Measurements from ENCODE around the gene NT5C1A. TPM values are rescaled to one million over a fixed set of nuclear protein-coding genes. Genes with fewer than 3 reads are reported as not detected.

NT5C1A gene
- total RNA-seq, 4 donors from 2014 or later: 1.1 TPM; not detected in 3

DNA sequence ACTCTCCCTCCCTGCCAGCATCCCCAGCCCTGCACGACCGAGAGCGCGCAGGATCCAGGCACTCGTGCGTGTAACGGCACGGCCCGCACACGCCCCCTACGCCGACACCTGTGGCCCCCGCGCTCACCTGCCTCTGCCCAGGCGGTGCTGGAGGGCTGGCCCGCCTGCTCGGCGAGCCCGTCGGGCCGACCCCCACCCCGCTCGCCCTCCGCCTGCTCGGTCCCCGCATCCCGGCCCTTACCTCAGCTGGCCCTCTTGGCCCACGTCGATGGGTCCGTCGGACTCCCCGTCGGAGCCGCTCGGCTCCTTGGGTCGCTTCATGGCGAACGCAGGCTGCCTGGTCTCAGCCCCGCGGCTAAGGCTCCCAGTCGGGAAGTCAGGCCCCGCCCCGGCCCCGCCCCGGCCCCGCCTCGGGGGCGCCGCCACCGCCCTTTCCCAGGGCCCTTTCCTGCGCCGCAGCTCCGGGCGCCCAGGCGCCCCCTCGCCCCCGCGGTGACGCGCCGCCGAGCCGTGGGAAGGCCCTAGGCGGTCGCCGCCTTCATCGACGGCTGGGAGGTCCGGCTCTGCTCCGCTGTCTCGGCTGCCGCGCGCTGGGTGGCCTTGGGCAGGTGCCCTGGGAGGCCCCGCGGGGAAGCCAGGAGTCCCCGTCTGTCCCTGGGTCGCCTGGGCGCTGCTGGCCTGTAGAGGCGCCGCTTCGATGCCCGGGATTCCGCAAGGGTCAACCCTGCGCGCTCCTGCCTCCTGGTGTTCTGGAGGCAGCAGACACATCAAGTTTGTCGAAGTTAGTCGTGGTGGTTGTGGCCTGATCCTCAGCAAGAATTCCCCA, 32.4 kb downstream of the NT5C1A start, which contains the start of gene HEYL:
Gene HEYL, minus strand, starts transcription at position 339 of the 826 bp plus-strand sequence. Its CDS starts 18 bp downstream, at position 321.
- peak; percentile 77 for ATAC-seq
- peak within 1 kb of the TSS in 3 of 4 donors; percentile 68 to 82 (median 73) for H3K27ac ChIP-seq

DNA sequence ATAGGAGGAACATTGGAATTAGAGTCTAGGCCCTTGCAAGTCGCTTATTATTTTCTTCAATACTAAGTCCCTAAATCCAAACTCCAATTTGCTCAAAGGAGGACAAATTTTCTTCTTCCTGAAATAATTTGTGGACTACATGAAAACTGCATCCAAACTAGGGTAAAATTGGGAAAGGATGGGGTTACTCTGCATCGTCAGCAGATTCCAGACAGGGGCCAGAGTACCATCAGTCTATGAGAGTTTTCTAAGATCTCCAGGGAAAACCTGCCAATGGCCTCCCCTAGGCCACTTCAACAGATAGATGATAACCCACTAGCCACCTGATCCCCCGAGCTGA, 33.0 kb downstream of the NT5C1A start:
- peaks cover 74% of the 10 kb centered on the region for H3K27me3 ChIP-seq
- peaks cover 0 to 14% (median 0%) of the 10 kb centered on the region in 3 donors for H3K4me1 ChIP-seq
- WGBS, 2 donors (ENCODE audit: low coverage in 1 of 2): 83 to 100% methylated on average over 1 to 2 of the region's 3 CpGs
- peak overlapping the region; percentile 27 to 58 for H3K4me3 ChIP-seq
- H3K27ac ChIP-seq: peak overlapping the region in 3 of 4 donors; percentile 68 to 82 (median 73)
- H3K36me3 ChIP-seq: no peaks in the 10 kb centered on the region
- TF ChIP-seq, protein P1, sequence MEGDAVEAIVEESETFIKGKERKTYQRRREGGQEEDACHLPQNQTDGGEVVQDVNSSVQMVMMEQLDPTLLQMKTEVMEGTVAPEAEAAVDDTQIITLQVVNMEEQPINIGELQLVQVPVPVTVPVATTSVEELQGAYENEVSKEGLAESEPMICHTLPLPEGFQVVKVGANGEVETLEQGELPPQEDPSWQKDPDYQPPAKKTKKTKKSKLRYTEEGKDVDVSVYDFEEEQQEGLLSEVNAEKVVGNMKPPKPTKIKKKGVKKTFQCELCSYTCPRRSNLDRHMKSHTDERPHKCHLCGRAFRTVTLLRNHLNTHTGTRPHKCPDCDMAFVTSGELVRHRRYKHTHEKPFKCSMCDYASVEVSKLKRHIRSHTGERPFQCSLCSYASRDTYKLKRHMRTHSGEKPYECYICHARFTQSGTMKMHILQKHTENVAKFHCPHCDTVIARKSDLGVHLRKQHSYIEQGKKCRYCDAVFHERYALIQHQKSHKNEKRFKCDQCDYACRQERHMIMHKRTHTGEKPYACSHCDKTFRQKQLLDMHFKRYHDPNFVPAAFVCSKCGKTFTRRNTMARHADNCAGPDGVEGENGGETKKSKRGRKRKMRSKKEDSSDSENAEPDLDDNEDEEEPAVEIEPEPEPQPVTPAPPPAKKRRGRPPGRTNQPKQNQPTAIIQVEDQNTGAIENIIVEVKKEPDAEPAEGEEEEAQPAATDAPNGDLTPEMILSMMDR (IDR thresholded peaks at IDR 0.05): no peak
- TF ChIP-seq POLR2A (IDR thresholded peaks at IDR 0.05) (no peak), EP300 (IDR thresholded peaks at IDR 0.05) (no peak), POLR2AphosphoS5 (IDR thresholded peaks at IDR 0.05) (no peak)
- no peak for ATAC-seq
- no peaks in the 10 kb centered on the region for H3K9me3 ChIP-seq

More for the DNA sequence above, 32.4 kb downstream of the NT5C1A start, which contains the start of gene HEYL:
- Histone ChIP-seq H3K36me3 (no peaks in the 10 kb centered on the region), H3K4me3 (peak within 1 kb of the TSS; percentile 27 to 58), H3K27me3 (peaks cover 69% of the 10 kb centered on the region), H3K4me1 (peaks cover 0 to 14% (median 0%) of the 10 kb centered on the region in 3 donors), H3K9me3 (no peaks in the 10 kb centered on the region)
- 0% methylated on average over 1 of the region's 88 CpGs; no CpG with 5 or more reads in 1 of the 2 donors for WGBS, 2 donors (ENCODE audit: low coverage in 1 of 2)
- TF ChIP-seq POLR2A (IDR thresholded peaks at IDR 0.05) (peak; percentile 12 to 27), POLR2AphosphoS5 (IDR thresholded peaks at IDR 0.05) (no peak), EP300 (IDR thresholded peaks at IDR 0.05) (no peak)
- TF ChIP-seq, protein P1 (IDR thresholded peaks at IDR 0.05): peak in 2 of 4 experiments; percentile 24 to 42

DNA sequence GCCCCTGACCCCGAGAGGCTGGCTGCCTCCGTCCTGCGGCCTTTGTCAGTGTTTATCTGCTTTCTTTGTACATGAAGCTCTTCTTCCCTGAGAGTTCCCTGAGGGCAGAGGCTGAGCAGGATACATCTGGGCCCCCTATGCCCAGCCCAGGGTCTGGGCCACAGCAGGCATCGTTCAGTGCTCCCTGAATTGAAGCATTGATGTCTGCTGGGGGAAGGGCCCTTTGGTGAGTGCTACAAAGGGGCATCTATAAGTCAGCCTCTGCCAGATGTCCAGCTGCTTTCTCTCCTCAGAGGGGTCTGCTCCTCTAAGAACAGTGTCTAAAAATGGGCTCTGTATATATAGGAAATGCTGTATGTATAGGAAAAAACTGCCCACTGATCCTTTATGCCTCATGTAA, 34.5 kb downstream of the NT5C1A start:
- peak overlapping the region in 2 of 4 donors; percentile 43 to 48 for H3K27ac ChIP-seq
- no peak for ATAC-seq
- no peaks in the 10 kb centered on the region for H3K9me3 ChIP-seq
- WGBS, 2 donors (ENCODE audit: low coverage in 1 of 2): no CpG with 5 or more reads among the region's 4 CpGs
- TF ChIP-seq, protein P1 (IDR thresholded peaks at IDR 0.05): no peak
- no peak for TF ChIP-seq POLR2A (IDR thresholded peaks at IDR 0.05)
- TF ChIP-seq EP300 (IDR thresholded peaks at IDR 0.05): no peak
- TF ChIP-seq POLR2AphosphoS5 (IDR thresholded peaks at IDR 0.05): no peak
- peaks cover 83% of the 10 kb centered on the region for H3K27me3 ChIP-seq
- H3K4me1 ChIP-seq: peaks cover 0 to 28% (median 0%) of the 10 kb centered on the region in 3 donors
- H3K4me3 ChIP-seq: peak overlapping the region in 1 of 2 donors; percentile 58
- no peaks in the 10 kb centered on the region for H3K36me3 ChIP-seq

DNA sequence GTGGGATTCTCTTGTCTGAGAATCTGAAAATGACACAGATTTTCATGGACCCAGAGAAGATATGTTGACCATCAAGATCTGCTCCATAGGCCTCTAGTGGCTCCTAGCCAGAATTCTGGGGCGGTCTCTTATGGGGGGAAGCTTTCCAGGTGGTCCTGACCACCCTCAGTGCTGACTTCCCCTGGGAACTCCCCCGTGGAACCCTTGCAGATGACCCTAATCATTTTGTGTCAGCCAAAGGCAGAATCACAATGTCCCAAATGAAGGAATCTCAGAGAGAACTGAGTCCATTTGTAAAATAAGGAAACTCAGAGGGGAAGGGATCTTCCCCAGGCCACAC, 36.1 kb downstream of the NT5C1A start:
- H3K27ac ChIP-seq: peak overlapping the region in 2 of 4 donors; percentile 48 to 55
- TF ChIP-seq EP300 (IDR thresholded peaks at IDR 0.05): no peak
- no peak for ATAC-seq
- peaks cover 0 to 34% (median 0%) of the 10 kb centered on the region in 3 donors for H3K4me1 ChIP-seq
- H3K4me3 ChIP-seq: peak overlapping the region in 1 of 2 donors; percentile 1
- no peaks in the 10 kb centered on the region for H3K9me3 ChIP-seq
- H3K36me3 ChIP-seq: no peaks in the 10 kb centered on the region
- WGBS, 2 donors (ENCODE audit: low coverage in 1 of 2): 33 to 94% methylated on average over 1 to 2 of the region's 2 CpGs
- H3K27me3 ChIP-seq: peaks cover 74% of the 10 kb centered on the region

DNA sequence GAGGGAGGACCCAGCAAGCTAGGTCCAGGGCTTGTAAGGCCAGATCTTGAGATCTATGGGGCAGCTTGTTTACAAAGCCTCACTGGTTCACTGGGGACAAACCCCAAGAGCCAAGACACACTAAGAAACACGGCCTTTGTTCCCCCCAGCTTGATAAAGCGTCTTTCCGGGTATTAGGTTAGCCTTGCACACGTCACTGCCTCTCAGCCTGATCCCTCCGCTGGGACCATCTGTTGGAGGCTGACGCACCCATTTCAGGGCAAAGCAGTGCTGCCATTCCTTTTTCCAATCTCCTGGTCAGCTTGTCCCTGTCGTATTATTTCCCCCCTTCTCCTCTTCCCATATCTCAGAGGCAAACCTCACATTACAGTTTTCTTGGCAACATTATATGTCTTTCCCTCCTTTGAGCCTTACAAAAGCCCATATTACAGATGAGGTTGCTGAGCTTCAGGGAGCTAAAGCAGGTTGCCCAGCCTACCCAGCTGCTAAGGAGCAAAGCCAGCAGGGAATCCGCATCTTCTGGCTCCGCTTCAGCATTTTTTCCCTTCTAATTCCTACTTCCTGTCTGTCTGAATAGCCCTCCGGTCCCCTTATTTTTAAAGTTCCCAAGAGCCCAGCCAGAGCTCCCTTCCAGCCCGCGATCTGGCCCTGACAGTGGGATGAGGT, 36.6 kb downstream of the NT5C1A start:
- peak overlapping the region in 3 of 4 donors; percentile 12 to 55 (median 48) for H3K27ac ChIP-seq
- TF ChIP-seq POLR2AphosphoS5 (IDR thresholded peaks at IDR 0.05): no peak
- TF ChIP-seq POLR2A (IDR thresholded peaks at IDR 0.05): no peak
- no peak for TF ChIP-seq EP300 (IDR thresholded peaks at IDR 0.05)
- TF ChIP-seq, protein P1 (IDR thresholded peaks at IDR 0.05): no peak
- no peaks in the 10 kb centered on the region for H3K36me3 ChIP-seq
- ATAC-seq: no peak
- WGBS, 2 donors (ENCODE audit: low coverage in 1 of 2): 58 to 69% methylated on average over 9 to 10 of the region's 12 CpGs
- peaks cover 69% of the 10 kb centered on the region for H3K27me3 ChIP-seq
- peaks cover 0 to 33% (median 0%) of the 10 kb centered on the region in 3 donors for H3K4me1 ChIP-seq
- H3K9me3 ChIP-seq: no peaks in the 10 kb centered on the region
- H3K4me3 ChIP-seq: peak overlapping the region in 1 of 2 donors; percentile 1

Measured in gastroesophageal sphincter (tissue), 4 donors.